Astrocyte (in vitro differentiated cells and primary cell): ENCODE measurements around the gene SHISA9. TPM values are rescaled to one million over a fixed set of nuclear protein-coding genes. Genes with fewer than 3 reads are reported as not detected.

Experiments
- DNase-seq: peaks from one replicate; pipeline ENCODE4 v3.0.0-alpha.2; 2010; ENCODE audit warnings: low read depth
- FAIRE-seq: peaks from 2 replicates; lab custom pipeline; 2011; peaks lifted over from hg19 to GRCh38; lab: Jason Lieb, UNC
- H2AFZ ChIP-seq: 2 replicates; pipeline ENCODE4 v1.6.0; 2012; ENCODE audit warnings: low read depth, low read length, inconsistent platforms
- H3K27ac ChIP-seq: 2 replicates; pipeline ENCODE4 v1.5.1; 2011; ENCODE audit warnings: low read depth, low read length, inconsistent platforms
- H3K27me3 ChIP-seq: 2 replicates; pipeline ENCODE4 v1.6.0; 2011; ENCODE audit warnings: low read length, inconsistent platforms; ENCODE audit not compliant: insufficient read depth
- H3K36me3 ChIP-seq: 2 replicates; pipeline ENCODE4 v1.5.1; 2011; ENCODE audit warnings: low read length, inconsistent platforms; ENCODE audit not compliant: insufficient read depth
- H3K4me1 ChIP-seq: 2 replicates; pipeline ENCODE4 v1.5.1; 2011; ENCODE audit warnings: low read length, inconsistent platforms; ENCODE audit not compliant: insufficient read depth
- H3K4me2 ChIP-seq: 2 replicates; pipeline ENCODE4 v1.6.0; 2012; ENCODE audit warnings: low read length, inconsistent platforms
- H3K4me3 ChIP-seq: 2 replicates; pipeline ENCODE4 v1.5.1; 2011; ENCODE audit warnings: low read depth, mild to moderate bottlenecking, low read length, inconsistent platforms; ENCODE audit not compliant: insufficient read depth
- H3K79me2 ChIP-seq: 2 replicates; pipeline ENCODE4 v1.6.0; 2012; ENCODE audit warnings: mild to moderate bottlenecking, low read length, inconsistent platforms; ENCODE audit not compliant: insufficient read depth
- H3K9ac ChIP-seq: 2 replicates; pipeline ENCODE4 v1.6.0; 2012; ENCODE audit warnings: mild to moderate bottlenecking, low read length, inconsistent platforms
- H3K9me3 ChIP-seq: 2 replicates; pipeline ENCODE4 v1.5.1; 2012; ENCODE audit warnings: low read depth, mild to moderate bottlenecking, low read length, inconsistent platforms; ENCODE audit not compliant: insufficient read depth
- H4K20me1 ChIP-seq: 2 replicates; pipeline ENCODE4 v1.6.0; 2012; ENCODE audit warnings: low read length, inconsistent platforms; ENCODE audit not compliant: insufficient read depth
- H3K27ac Mint-ChIP-seq: one replicate; pipeline ENCODE4 v1.8.0; 2021; ENCODE audit warnings: mild to moderate bottlenecking, mixed read lengths; ENCODE audit not compliant: unreplicated experiment
- H3K27me3 Mint-ChIP-seq: one replicate; pipeline ENCODE4 v1.8.0; 2021; ENCODE audit warnings: low read depth, mixed read lengths; ENCODE audit not compliant: unreplicated experiment
- H3K36me3 Mint-ChIP-seq: one replicate; pipeline ENCODE4 v1.8.0; 2021; ENCODE audit warnings: low read depth, mixed read lengths; ENCODE audit not compliant: unreplicated experiment
- H3K4me1 Mint-ChIP-seq: one replicate; pipeline ENCODE4 v1.8.0; 2021; ENCODE audit warnings: low read depth, mixed read lengths; ENCODE audit not compliant: unreplicated experiment
- H3K4me3 Mint-ChIP-seq: one replicate; pipeline ENCODE4 v1.8.0; 2021; ENCODE audit warnings: mild to moderate bottlenecking, moderate library complexity, mixed read lengths; ENCODE audit not compliant: unreplicated experiment
- H3K9me3 Mint-ChIP-seq: one replicate; pipeline ENCODE4 v1.8.0; 2021; ENCODE audit warnings: mild to moderate bottlenecking, mixed read lengths; ENCODE audit not compliant: unreplicated experiment
- CTCF ChIP-seq: IDR thresholded peaks from 2 replicates; pipeline ENCODE4 v1.5.1; 2011; ENCODE audit warnings: low read depth, mild to moderate bottlenecking, inconsistent platforms, low read length, moderate library complexity; ENCODE audit not compliant: insufficient read depth
- EZH2 ChIP-seq: IDR thresholded peaks from 2 replicates; pipeline ENCODE4 v1.6.1; 2012; ENCODE audit warnings: mild to moderate bottlenecking, low read length, inconsistent platforms; ENCODE audit not compliant: insufficient read depth
- total RNA-seq: library from RNA; stranded (reverse); gene quantifications from 2 replicates; pipeline ENCODE4 v1.2.1, GENCODE V29; 2021

SHISA9 gene
- total RNA-seq, 1 donor from 2014 or later = 73.0 TPM

GRCh38 chr16:13154799-13155198 is 253.4 kb downstream of the SHISA9 start:
- TF ChIP-seq CTCF (no peak), EZH2 (no peak)
- DNase-seq (no peak), FAIRE-seq (no peak)
- Mint-ChIP-seq H3K4me3 (no peak overlapping the region), H3K9me3 (no peaks in the 10 kb centered on the region), H3K36me3 (no peaks in the 10 kb centered on the region), H3K27ac (no peak overlapping the region), H3K27me3 (no peaks in the 10 kb centered on the region), H3K4me1 (peaks cover 14% of the 10 kb centered on the region)
- Histone ChIP-seq H3K4me1 (no peaks in the 10 kb centered on the region), H3K27ac (no peak overlapping the region), H3K9ac (no peak overlapping the region), H3K4me3 (no peak overlapping the region), H3K36me3 (no peaks in the 10 kb centered on the region), H3K9me3 (no peaks in the 10 kb centered on the region), H2AFZ (no peak overlapping the region), H4K20me1 (no peaks in the 10 kb centered on the region), H3K27me3 (no peaks in the 10 kb centered on the region), H3K79me2 (no peaks in the 10 kb centered on the region), H3K4me2 (no peak overlapping the region)

- no peak for TF ChIP-seq EZH2
- TF ChIP-seq CTCF = no peak
- H3K9ac ChIP-seq = no peak overlapping the region
- H3K9me3 ChIP-seq = no peaks in the 10 kb centered on the region
- FAIRE-seq = no peak
- H3K79me2 ChIP-seq = no peaks in the 10 kb centered on the region
- H3K36me3 ChIP-seq = no peaks in the 10 kb centered on the region
- H3K4me1 ChIP-seq = no peaks in the 10 kb centered on the region
- H3K9me3 Mint-ChIP-seq = no peaks in the 10 kb centered on the region
- H3K27ac ChIP-seq = no peak overlapping the region
- no peaks in the 10 kb centered on the region for H3K27me3 Mint-ChIP-seq
- no peak overlapping the region for H3K4me3 ChIP-seq
- no peak overlapping the region for H2AFZ ChIP-seq
- DNase-seq = no peak
- H3K36me3 Mint-ChIP-seq = no peaks in the 10 kb centered on the region
- no peaks in the 10 kb centered on the region for H3K27me3 ChIP-seq
- no peak overlapping the region for H3K27ac Mint-ChIP-seq
- no peaks in the 10 kb centered on the region for H4K20me1 ChIP-seq
- H3K4me3 Mint-ChIP-seq = no peak overlapping the region
- peaks cover 14% of the 10 kb centered on the region for H3K4me1 Mint-ChIP-seq
- H3K4me2 ChIP-seq = no peak overlapping the region
Observed at GRCh38 chr16:13155377-13155776, 254.0 kb downstream of the SHISA9 start.

DNA sequence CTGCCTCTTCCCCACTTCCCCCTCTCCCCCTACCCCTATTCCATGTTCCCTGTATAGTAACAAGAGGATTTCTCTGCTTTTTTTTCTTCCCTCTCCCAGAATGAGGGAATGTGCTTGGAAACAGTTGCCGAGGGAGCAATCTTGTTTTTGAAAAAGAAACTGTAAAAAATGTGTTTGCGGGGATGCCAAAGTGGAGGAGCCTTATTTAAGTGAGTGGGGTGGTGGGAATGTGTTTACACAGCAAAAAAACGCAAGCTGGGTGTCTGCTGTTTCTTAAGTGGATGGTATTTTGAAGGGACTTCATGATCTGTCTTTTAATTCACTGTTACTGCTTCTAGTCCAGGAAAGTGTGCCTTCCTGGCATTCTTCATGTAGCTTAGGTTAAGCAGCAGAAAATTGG is 254.4 kb downstream of the SHISA9 start:
- H3K9me3 ChIP-seq = no peaks in the 10 kb centered on the region
- TF ChIP-seq EZH2 (no peak), CTCF (no peak)
- no peak overlapping the region for H3K27ac Mint-ChIP-seq

More for the DNA sequence above, 254.4 kb downstream of the SHISA9 start:
- DNase-seq = no peak
- Mint-ChIP-seq H3K9me3 (no peaks in the 10 kb centered on the region), H3K4me3 (no peak overlapping the region), H3K4me1 (peaks cover 16% of the 10 kb centered on the region), H3K36me3 (no peaks in the 10 kb centered on the region), H3K27me3 (no peaks in the 10 kb centered on the region)
- no peak overlapping the region for H3K4me2 ChIP-seq
- H3K9ac ChIP-seq = no peak overlapping the region
- no peak overlapping the region for H3K27ac ChIP-seq
- no peaks in the 10 kb centered on the region for H3K79me2 ChIP-seq
- no peak for FAIRE-seq
- H3K36me3 ChIP-seq = no peaks in the 10 kb centered on the region
- no peaks in the 10 kb centered on the region for H3K27me3 ChIP-seq
- H2AFZ ChIP-seq = no peak overlapping the region
- no peak overlapping the region for H3K4me3 ChIP-seq
- no peaks in the 10 kb centered on the region for H4K20me1 ChIP-seq
- H3K4me1 ChIP-seq = no peaks in the 10 kb centered on the region
